ENCODE results near the gene HACE1.
"Not testable (repeated sequence)": the region's sequence is repeated elsewhere in the genome, so short reads cannot be mapped to it uniquely, and the experiment has no call there.

The HACE1 gene

DNA sequence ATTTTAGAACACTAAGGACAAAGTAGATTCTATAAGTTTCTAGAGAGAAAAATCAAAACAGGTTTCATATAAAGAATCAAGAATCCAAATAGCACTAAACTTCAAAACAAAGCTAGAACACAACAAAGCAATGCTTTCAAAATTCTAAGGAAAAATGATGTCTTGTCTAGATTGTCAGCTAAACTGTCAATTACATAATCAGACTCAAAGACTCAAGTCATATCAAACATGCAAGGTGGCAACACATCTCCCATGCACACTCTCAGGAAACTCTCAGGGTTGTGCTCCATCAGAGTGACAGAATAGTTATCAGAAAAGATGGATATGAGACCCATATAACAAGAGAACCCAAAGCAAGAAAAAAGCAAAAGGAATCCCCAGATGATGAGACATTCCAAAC, 23.9 kb downstream of the HACE1 start:
- no peak for DNase-seq (ENCODE audit: extremely low spot score, insufficient read length, low read depth)
- FAIRE-seq: no peak

DNA sequence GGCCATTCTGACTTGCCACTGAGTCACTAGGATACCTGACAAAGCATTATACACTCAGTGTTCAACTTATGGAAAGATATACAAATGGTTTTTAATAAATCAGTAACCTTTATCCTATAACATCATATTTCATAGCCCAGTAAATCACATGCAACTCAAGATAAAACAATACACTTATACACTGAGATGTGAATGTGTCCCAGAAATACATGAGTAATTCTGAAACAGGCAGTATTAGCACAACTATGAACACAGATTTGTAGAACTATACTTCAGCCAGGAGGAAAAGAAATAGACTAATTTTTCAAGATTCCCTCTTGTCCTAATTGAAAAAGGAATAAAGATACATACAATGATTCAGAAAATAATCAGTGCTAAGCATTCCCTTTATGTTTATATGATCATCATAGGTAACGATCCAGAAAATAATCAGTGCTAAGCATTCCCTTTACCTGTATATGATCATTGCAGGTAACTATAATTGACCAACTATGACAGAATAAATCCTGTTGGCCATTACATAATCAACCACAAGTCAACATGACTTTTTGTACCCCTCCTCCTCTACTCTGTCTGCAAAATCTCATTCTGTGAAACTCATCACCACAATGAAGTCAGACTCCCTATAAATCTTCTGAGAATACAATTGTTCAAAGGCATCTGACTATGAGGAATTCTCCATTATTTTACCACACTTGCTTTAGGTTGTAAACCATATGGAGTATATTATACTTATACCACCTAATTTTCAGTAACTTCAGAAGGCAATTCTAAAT, 30.3 kb downstream of the HACE1 start:
- no peak for FAIRE-seq
- DNase-seq (ENCODE audit: extremely low spot score, insufficient read length, low read depth): no peak

DNA sequence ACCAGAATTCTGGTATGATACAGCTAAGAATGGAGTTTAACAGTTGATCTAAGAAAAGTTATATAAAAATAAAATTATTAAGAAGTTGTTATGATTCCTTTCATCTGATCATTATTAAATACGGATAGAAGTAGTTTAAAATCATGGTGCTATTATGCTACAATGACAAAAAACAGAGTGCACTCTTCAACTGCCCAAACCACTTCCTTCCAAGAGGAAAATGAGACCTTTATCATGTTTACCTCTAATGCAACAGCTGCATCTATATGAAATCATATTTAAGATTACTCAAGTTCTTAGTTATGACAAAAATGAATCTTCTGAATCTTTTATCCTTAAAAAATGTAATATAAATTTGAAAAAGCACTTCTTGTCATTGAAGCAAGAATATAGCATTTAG, 31.2 kb downstream of the HACE1 start:
- FAIRE-seq (no peak), DNase-seq (ENCODE audit: extremely low spot score, insufficient read length, low read depth) (no peak)

DNA sequence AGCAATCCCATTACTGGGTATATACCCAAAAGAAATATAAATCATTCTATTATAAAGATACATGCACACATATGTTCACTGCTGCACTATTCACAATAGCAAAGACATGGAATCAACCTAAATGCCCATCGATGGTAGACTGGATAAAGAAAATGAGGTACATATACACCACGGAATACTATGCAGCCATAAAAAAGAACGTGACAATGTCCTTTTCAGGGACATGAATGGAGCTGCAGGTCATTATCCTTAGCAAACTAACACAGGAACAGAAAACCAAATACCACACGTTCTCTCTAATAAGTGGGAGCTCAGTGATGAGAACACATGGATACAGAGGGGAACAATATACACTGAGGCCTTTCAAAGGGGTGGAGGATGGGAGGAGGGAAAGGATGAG, 38.9 kb downstream of the HACE1 start:
- not testable (repeated sequence) for DNase-seq (ENCODE audit: extremely low spot score, insufficient read length, low read depth); FAIRE-seq

DNA sequence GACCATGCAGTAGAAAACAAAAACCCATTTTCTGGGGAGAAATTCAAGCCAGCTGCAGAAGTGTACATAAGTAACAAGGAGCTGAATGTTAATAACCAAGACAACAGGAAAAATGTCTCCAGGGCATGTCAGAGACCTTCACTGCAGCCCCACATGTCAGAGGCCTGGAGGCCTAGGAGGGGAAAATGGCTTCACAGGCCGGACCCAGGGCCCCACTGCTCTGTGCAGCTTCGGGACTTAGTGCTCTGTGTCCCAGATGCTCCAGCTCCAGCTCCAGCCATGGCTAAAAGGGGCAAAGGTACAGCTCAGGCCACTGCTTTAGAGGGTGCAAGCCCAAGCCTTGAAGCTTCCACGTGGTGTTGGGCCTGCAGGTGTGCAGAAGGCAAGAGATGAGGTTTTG, 43.6 kb downstream of the HACE1 start:
- DNase-seq (ENCODE audit: extremely low spot score, insufficient read length, low read depth): no peak
- no peak for FAIRE-seq

DNA sequence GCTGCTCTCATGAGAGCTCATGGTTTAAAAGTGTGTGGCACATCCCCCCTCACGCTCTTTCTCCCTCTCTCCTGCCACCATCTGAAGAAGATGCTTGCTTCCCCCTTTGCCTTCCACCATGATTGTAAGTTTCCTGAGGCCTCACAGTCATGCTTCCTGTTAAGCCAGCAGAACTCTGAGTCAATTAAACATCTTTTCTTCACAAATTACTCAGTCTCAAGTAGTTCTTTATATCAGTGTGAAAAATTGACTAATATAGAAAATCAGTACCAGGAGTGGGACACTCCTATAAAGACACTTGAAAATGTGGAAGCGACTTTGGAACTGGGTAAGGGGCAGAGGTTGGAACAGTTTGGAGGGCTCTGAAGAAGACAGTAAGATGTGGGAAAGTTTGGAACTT, 45.0 kb downstream of the HACE1 start:
- no peak for DNase-seq (ENCODE audit: extremely low spot score, insufficient read length, low read depth)
- no peak for FAIRE-seq

DNA sequence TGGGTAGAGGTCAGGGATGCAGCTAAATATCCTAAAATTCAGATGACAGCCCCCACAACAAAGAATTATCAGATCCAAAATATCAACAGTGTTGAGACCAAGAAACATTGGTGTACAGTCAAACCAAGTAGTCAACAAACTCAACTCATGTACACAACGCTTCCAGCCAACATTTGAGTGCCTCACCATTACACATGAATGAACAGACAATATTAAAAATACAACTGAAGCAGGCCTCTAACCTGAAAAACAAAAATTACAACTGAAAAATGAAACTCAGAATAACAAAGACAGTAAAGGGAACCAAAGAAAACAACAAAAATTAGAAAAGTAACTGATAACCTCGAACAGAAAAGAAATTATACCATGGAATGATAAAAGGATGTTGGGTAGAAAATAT, 46.2 kb downstream of the HACE1 start:
- no peak for FAIRE-seq

DNA sequence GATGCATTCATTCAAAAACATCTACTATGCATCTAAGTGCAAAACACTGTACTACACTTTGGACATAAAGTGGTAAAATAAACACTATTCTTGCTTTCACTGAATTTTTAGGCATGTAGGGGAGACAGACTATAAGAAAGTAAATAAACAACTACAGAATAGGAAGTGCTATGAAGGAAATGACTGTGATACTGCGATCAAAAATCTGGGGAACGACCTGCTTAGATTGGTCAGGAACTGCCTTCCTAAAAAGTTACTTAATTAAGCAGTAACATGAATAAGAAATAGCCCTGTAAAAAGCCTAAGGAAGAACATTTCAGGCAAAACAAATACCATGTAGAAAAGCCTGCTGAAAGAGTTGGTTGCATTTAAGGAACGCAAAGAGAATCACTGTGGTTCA, 50.6 kb downstream of the HACE1 start:
- FAIRE-seq: no peak

More for the DNA sequence above, 46.2 kb downstream of the HACE1 start:
- no peak for DNase-seq (ENCODE audit: extremely low spot score, insufficient read length, low read depth)

DNA sequence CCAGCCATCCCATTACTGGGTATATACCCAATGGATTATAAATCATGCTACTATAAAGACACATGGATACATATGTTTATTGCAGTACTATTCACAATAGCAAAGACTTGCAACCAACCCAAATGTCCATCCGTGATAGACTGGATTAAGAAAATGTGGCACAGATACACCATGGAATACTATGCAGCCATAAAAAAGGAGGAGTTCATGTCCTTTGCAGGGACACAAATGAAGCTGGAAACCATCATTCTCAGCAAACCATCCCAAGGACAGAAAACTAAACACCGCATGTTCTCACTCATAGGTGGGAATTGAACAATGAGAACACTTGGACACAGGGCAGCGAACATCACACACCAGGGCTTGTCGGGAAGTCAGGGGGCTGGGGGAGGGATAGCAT, 54.4 kb downstream of the HACE1 start:
- FAIRE-seq; DNase-seq (ENCODE audit: extremely low spot score, insufficient read length, low read depth): not testable (repeated sequence)

More for the DNA sequence above, 50.6 kb downstream of the HACE1 start:
- no peak for DNase-seq (ENCODE audit: extremely low spot score, insufficient read length, low read depth)

DNA sequence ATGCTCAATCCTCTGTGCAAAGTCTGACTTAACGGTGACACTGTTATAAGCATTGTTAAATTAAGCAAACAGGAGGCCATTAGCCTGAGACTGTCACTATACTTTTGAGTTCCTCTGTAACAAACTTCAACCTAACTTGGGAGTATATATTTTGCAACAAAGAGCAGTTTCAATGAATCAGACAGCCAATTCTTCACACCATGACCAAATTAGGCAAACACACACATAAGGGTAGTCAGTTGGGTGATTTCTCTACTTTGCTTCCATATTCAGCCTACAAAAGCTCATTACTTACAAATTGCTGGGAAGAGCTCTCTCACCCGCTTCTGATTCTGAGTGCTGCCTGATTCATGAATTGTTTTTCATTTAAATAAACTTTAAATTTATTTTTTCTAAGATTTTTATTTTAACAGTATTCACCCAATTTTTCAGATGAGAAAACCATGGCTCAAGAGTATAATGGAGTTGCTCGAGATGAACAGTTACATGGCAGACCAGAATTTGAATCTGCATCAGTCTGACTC, 60.5 kb downstream of the HACE1 start:
- no peak for DNase-seq (ENCODE audit: extremely low spot score, insufficient read length, low read depth)

DNA sequence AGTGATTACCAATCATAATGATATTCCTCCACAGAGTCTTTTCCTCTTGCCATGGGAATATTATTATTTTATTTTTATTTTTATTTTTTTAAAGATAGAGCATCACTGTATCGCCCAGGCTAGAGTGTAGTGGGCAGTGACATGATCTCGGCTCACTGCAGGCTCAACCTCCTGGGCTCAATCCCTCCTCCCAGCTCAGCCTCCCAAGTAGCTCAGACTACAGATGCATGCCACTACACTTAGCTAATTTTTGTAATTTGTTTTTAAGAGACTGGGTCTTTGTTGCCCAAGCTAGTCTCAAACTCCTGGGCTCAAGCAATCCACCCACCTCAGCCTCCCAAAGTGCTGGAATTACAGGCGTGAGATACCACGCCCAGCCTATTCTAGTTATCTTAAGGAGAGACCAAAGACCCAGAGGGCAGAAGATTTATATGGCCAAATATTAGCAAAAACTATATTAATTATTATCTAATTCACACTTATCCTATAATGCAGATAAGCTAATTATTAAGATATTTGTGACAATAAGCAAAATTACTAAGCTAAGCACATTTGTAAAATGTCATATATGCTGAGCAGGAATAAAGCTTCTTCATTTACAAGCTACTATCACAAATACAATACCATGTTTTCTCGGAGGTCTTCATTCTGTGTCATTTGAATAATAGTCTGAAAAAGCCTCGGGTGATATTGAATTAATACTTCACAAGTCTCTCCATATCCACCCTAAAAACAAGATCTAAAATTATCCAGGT, 63.5 kb downstream of the HACE1 start:
- FAIRE-seq (no peak), DNase-seq (ENCODE audit: extremely low spot score, insufficient read length, low read depth) (no peak)

More for the DNA sequence above, 60.5 kb downstream of the HACE1 start:
- FAIRE-seq: no peak

DNA sequence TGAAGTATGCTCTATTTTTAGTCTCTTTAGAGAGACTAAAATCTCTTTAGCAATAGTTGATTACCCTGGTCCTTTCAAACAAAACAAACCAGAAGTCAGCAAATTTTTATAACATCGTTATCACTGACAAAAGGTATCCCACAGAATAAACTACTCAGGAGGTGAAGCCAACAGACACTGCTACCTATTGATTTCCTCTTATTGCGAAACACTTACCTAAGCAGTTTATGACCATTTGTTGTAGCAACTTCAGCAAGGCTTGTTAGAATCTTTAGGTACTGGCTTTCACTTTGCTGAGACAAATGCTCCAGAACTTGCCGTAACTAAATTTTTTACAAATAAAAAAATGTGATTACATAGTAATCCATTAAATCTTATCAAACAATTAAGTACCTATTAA, 64.4 kb downstream of the HACE1 start:
- FAIRE-seq (no peak), DNase-seq (ENCODE audit: extremely low spot score, insufficient read length, low read depth) (no peak)

DNA sequence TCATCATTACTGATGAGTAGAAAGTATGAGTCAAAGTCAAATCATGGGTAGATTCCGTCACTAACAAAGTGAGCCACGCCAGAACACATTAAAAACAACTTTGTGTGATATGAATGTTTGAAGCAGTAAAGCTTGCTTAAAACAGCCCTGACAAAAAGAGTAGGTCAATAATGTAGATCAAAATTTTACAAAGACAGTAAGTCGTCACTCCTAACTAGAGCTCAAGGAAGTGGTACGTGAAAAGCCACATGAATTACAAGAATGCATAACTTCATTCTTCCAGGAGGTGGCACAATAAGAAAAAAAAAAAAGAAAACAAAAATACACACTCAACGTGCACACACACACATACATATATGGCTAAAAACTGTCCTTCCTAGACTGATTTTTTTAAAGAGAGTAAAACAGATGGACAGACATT, 69.9 kb downstream of the HACE1 start:
- FAIRE-seq (peak; percentile 67), DNase-seq (ENCODE audit: extremely low spot score, insufficient read length, low read depth) (no peak)

DNA sequence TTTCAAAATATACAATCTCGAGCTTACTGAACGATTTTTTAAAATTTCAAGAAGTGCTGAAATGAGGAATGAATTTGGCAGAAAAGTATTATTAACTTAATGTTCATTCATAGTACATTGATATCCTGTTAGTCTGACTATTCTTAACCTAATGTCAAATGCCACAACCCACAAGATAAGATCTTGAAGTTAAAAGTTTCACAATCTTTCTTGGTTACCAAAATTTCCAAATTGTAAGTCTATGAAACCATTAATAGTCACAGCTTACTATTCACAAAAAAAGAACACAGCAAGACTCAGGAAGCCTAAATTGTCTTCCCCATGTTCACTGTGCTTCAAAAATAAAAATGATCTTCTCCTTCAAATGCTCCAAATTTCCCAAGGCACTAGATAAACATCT, 71.3 kb downstream of the HACE1 start:
- FAIRE-seq (no peak), DNase-seq (ENCODE audit: extremely low spot score, insufficient read length, low read depth) (no peak)

DNA sequence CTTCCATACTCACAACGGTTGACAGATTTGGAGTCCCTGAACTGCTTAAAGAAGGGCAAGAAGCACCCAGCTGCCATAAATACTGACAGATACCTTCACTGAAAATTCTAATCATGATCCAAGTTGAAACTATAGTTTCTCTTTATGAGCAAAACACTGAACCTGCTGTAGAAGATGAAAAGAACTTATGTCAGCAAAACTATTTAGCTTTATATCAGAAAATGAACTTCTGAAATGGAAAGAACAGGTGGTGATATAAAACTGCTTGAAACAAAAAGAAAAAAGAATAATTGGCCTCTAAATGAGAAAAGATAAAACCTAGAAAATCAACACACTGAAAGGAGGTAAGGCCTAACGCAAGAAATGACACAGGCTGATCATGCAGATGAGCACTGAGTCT, 72.4 kb downstream of the HACE1 start:
- no peak for FAIRE-seq

DNA sequence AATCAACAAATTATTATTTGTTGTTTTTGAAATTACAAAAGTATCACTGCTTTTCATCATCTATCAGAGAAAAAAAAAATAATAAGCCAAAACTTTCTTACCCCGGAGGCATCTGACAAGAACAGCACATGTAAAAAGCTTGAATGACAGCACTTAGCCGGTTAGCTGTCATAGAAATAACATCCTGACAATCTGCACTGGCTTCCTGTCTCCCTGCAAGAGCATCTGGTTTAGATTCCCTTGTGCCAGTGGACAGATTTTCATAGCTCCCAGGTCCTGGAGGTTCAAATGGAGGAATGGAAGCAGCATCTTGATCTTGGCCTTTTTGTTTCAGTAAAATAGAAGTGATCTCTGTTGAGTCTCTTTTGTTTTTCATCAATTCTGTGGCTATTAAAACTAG, 74.8 kb downstream of the HACE1 start:
- no peak for FAIRE-seq
- DNase-seq (ENCODE audit: extremely low spot score, insufficient read length, low read depth): no peak

More for the DNA sequence above, 72.4 kb downstream of the HACE1 start:
- no peak for DNase-seq (ENCODE audit: extremely low spot score, insufficient read length, low read depth)

DNA sequence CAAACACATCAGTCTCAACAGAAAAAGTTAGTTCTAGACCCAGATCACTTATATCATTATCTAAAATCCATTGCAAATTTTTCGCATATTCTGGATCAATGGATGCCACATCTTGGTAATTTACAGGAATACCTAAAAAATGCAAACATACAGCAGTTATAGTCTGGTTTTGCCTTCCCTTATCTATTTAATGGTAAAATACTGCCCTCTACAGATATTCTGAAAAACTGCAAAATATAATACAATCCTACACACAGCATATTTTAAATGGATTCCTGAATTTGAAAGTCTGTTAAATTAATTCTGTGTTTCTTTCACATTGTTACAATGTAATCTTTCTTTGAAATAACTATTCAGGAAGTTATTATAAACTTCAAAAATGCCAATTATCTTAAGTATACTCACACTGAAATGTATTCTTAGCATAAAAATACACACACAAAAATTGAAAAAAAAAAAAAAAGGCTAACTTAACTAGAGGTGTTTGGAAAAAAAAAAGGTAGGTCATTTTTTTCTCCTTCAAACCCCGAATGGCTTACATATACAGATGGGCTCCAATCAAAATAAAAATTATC, 88.4 kb downstream of the HACE1 start:
- DNase-seq (ENCODE audit: extremely low spot score, insufficient read length, low read depth): no peak
- FAIRE-seq: peak; percentile 67

DNA sequence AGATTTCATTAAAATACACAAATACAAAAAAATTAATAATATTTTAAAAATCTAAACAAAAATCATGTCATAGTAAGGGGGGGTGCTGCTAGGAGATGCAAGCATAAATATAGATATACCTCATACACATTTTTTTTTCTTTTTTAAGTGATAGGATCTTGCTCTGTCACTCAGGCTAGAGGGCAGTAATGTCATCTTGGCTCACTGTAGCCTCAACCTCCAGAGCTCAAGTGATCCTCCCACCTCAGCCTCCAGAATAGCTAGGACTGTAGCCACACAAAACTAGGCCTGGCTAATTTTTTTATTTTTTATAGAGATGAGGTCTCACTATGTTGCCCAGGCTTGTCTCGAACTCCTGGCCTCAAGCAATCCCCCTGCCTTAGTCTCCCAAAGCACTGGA, 90.8 kb downstream of the HACE1 start:
- FAIRE-seq (no peak), DNase-seq (ENCODE audit: extremely low spot score, insufficient read length, low read depth) (no peak)

DNA sequence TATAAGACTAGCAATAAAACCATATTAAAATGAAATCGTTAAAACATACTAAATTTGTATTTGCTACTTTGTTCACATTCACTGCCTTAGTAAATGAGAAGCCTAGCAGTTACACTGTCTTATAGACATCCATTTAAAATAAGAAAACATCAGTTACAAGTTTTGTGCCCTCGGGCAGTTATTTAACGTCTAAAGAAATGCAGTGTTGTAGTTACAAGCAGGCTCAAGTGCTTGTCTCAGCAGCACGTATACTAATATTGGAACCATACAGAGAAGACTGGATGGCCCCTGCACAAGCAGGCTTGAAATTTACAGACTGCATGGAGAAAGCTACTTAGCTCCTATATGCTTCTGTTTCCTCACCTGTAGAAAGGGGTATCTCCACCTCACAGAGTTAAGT, 93.1 kb downstream of the HACE1 start:
- no peak for FAIRE-seq
- no peak for DNase-seq (ENCODE audit: extremely low spot score, insufficient read length, low read depth)

DNA sequence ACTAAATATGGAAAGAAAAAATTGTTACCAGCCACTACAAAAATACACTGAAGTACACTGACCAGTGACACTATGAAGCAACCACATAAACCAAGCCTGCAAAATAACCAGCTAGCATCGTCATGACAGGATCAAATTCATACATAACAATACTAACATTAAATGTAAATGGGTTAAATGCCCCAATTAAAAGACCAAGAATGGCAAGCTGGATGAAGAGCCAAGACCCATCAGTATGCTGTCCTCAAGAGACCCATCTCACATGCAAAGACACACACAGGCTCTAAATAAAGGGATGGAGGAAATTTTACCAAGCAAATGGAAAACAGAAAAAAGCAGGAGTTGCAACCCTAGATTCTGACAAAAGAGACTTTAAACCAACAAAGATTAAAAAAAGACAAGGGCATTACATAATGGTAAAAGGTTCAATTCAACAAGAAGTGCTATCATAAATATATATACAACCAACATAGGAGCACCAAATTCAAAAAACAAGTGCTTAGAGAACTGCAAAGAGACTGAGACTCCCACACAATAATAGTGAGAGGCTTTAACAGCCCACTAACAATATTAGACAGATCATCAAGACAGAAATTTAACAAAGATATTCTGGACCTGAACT, 104.8 kb downstream of the HACE1 start:
- DNase-seq (ENCODE audit: extremely low spot score, insufficient read length, low read depth) (no peak), FAIRE-seq (no peak)
